Measurements from ENCODE around the gene MARK2.

DNA sequence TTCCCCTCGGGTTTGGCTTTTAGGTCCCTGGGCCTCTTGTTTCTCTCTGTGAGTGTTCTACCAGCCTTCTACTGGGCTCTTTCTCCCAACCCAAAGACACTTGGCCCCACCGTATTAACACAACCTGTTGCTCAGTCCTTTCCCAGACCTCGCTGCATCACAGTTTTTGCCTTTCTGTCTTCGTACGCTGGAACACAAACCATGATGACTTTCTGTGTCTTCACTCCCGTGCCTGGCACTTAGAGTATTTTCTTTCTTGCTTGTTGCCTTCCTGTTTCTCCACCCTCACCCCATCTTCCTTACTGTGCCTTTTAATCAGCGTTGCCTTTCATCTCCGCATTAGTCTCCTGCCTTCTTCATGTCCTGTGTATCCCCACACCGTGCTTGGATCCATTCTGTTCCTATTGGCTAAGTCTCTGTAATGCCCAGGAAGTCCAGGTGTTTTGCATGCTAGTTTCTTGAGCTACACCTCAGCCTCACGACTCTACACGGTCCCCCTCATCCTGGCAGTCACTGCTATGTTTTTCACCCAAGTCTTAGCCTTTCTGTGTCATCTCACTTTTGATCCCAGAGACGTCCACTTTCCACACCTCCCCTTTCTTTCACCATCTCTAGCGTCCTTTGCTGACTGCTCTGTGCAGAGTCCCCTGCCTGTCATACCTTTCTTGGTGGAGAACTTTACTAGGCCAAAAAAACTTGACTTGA lies 1.6 kb downstream of the MARK2 start:
- TF ChIP-seq EZH2 (IDR thresholded peaks at IDR 0.05; ENCODE audit: insufficient read depth, poor library complexity, severe bottlenecking) (no peak), EZH2phosphoT487 (IDR thresholded peaks at IDR 0.05; ENCODE audit: insufficient read depth, low read depth) (no peak)
